ENCODE results near the gene CTAGE1.

The CTAGE1 gene

DNA sequence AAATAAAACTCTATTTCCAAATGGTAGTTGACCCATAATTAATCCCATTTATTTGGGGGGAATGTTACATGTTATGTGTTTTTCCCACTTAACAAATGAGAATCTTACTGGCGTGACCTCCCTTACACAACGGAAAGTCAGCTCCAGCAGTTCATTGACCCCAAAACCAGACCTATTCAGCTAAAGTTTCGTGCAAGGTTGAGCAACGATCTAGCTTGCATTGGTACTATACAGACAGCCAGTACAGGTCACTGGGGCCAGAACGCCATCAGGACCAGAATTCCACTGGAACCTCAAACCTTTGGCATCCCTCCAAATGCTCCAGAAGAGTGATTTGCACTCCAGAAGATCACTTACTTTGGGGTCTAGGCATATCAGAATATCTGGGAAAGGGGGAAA lies 6.8 kb upstream of the CTAGE1 start:
- TF ChIP-seq CTCF (IDR thresholded peaks at IDR 0.05; ENCODE audit: insufficient read depth, low read depth, low read length, missing control alignments): no peak
- no peak for DNase-seq (ENCODE audit: low read depth)
- H3K4me3 ChIP-seq (ENCODE audit: low read depth, low read length): no peak overlapping the region

GRCh38 chr18:22423878-22424564 lies 6.3 kb upstream of the CTAGE1 start:
- no peak overlapping the region for H3K4me3 ChIP-seq (ENCODE audit: low read depth, low read length)

DNA sequence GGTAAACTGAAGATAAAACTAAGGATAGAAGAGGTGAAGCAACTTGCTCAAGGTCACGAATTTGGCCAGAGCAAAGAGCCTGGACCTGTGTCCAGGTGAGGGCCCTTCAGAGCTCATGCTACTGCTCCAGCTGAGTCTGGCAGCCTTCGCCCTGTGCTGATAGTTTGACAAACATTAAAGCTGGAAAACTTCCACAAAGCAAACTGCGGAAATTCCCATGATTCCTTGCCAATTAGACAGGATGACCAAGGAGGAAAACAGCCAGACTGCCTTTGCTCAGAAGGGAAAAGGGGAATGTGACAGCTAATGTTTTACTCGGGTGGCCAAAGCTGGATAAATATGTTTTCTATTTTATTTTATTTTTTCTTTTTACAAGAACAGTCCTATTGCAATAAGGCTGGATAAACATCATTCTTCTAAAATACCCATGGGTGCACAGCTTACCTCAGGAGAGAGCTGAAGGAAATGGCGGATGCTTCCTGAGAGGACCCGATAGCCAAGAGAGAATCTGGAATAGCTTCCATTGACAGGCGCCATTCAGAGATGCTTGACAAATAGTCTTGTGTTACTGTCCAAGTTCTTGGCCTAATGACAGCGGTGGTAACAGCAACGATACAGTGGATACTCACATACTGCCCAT lies 5.3 kb upstream of the CTAGE1 start:
- no peak for DNase-seq (ENCODE audit: low read depth)
- no peak for TF ChIP-seq CTCF (IDR thresholded peaks at IDR 0.05; ENCODE audit: insufficient read depth, low read depth, low read length, missing control alignments)
- H3K4me3 ChIP-seq (ENCODE audit: low read depth, low read length): no peak overlapping the region

More at GRCh38 chr18:22423878-22424564, 6.3 kb upstream of the CTAGE1 start:
- DNase-seq (ENCODE audit: low read depth): no peak
- TF ChIP-seq CTCF (IDR thresholded peaks at IDR 0.05; ENCODE audit: insufficient read depth, low read depth, low read length, missing control alignments): no peak

DNA sequence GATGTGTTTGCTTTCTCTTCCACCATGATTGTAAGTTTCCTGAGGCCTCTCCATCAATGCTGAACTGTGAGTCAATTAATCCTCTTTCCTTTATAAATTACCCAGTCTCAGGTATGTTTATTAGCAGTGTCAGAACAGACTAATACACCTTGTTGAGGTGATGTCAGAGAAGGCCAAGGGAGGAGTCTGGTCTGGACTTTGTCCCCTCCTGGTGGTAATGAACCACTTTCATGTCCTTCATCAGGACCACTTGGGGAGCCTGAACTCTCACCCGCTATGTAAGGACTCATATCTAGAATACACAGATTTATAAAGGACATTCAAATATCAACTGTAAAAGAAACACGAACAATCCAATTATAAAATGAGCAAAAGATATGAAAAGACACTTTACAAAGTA lies 2.9 kb upstream of the CTAGE1 start:
- no peak for TF ChIP-seq CTCF (IDR thresholded peaks at IDR 0.05; ENCODE audit: insufficient read depth, low read depth, low read length, missing control alignments)
- DNase-seq (ENCODE audit: low read depth): no peak
- H3K4me3 ChIP-seq (ENCODE audit: low read depth, low read length): no peak overlapping the region

- no peak overlapping the region for H3K4me3 ChIP-seq (ENCODE audit: low read depth, low read length)
- DNase-seq (ENCODE audit: low read depth): no peak
- TF ChIP-seq CTCF (IDR thresholded peaks at IDR 0.05; ENCODE audit: insufficient read depth, low read depth, low read length, missing control alignments): no peak
These were observed 5.4 kb downstream of the CTAGE1 start for GRCh38 chr18:22412176-22412911.

GRCh38 chr18:22411446-22411845 lies 6.3 kb downstream of the CTAGE1 start:
- TF ChIP-seq CTCF (IDR thresholded peaks at IDR 0.05; ENCODE audit: insufficient read depth, low read depth, low read length, missing control alignments): no peak
- no peak for DNase-seq (ENCODE audit: low read depth)
- no peak overlapping the region for H3K4me3 ChIP-seq (ENCODE audit: low read depth, low read length)

Data from GM12865 (cell line).